ENCODE measurements around the gene GRIK4.

GRIK4 gene

GRCh38 chr11:120956710-120957495 lies 445.4 kb downstream of the GRIK4 start:
- DNase-seq (ENCODE audit: low read depth), result no peak
- TF ChIP-seq CTCF (conservative IDR thresholded peaks at IDR 0.05; ENCODE audit: low read depth, low read length), result no peak
- H3K4me3 ChIP-seq (ENCODE audit: low read length), result no peak overlapping the region

DNA sequence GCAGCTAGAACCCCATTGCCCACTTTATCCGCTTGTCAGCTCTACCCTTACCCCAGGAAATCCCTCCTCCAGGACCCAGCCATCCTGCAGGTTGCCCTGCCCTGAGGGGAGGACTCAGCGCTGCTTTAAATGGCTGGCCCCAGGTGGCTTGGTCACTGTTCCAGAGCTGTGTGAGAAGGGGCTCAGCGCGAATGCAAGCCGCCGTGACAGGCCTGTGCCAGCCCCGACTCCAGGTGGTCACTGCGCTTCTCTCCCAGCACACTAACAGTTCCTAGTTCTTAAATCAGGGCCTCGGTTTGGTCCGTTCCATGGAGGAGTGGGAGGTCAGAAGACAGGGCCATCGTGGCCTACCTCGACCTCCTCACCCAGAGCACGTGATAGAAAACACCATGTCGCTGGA lies 446.6 kb downstream of the GRIK4 start:
- H3K4me3 ChIP-seq (ENCODE audit: low read length), result no peak overlapping the region
- no peak for DNase-seq (ENCODE audit: low read depth)
- TF ChIP-seq CTCF (conservative IDR thresholded peaks at IDR 0.05; ENCODE audit: low read depth, low read length), result no peak

GRCh38 chr11:120959189-120959588 lies 447.6 kb downstream of the GRIK4 start:
- no peak for TF ChIP-seq CTCF (conservative IDR thresholded peaks at IDR 0.05; ENCODE audit: low read depth, low read length)
- no peak for DNase-seq (ENCODE audit: low read depth)
- no peak overlapping the region for H3K4me3 ChIP-seq (ENCODE audit: low read length)

- no peak overlapping the region for H3K4me3 ChIP-seq (ENCODE audit: low read length)
- DNase-seq (ENCODE audit: low read depth), result no peak
- TF ChIP-seq CTCF (conservative IDR thresholded peaks at IDR 0.05; ENCODE audit: low read depth, low read length), result no peak
Measured at GRCh38 chr11:120964857-120965256, 453.3 kb downstream of the GRIK4 start.

DNA sequence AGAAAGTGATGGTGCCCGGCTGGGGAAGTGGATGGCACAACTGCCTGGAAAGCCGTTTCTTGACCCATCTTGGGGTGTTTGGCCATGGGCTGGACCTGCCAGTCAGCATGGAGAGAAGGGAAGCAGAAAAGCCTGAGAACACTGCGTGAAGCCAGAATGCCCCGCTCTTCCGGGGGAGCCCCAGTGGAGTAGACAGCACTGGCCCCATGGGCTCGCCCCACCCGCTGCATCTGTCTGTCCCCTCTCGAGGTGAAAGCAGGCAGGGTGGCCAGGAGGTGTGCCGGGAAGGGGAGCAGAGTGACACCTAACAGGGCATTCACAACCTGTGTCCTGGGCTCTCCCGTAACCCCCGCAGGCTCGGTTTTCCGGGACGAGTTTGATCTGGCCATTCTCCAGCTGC lies 455.3 kb downstream of the GRIK4 start:
- no peak for DNase-seq (ENCODE audit: low read depth)
- H3K4me3 ChIP-seq (ENCODE audit: low read length), result no peak overlapping the region
- TF ChIP-seq CTCF (conservative IDR thresholded peaks at IDR 0.05; ENCODE audit: low read depth, low read length), result no peak

DNA sequence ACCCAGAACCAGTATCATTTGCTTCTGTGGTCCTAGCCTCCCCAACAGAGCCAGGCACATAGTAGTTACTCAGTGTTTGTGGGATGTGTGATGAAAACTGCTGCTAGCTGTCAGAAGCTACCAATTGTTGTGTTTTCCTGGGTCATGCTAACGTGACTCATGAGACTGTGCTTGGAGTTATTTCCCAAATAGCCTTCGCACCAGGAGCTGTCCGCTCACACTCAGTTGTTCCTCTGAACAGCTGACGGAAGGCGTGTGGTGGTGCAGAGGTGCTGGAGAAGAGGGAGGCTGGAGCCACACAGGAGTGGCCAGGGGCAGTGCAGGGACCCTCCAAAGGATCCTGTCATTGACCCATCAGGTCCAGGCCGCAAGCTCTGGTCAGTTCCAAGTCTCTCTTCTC lies 458.4 kb downstream of the GRIK4 start:
- no peak overlapping the region for H3K4me3 ChIP-seq (ENCODE audit: low read length)
- no peak for DNase-seq (ENCODE audit: low read depth)
- TF ChIP-seq CTCF (conservative IDR thresholded peaks at IDR 0.05; ENCODE audit: low read depth, low read length), result no peak

GRCh38 chr11:120971825-120972224 lies 460.3 kb downstream of the GRIK4 start:
- no peak for TF ChIP-seq CTCF (conservative IDR thresholded peaks at IDR 0.05; ENCODE audit: low read depth, low read length)
- DNase-seq (ENCODE audit: low read depth), result no peak
- no peak overlapping the region for H3K4me3 ChIP-seq (ENCODE audit: low read length)

Data from retinal pigment epithelial cell (primary cell).